GM23338 (cell line): ENCODE data around the gene SLC25A29.
"Not testable (repeated sequence)": the region's sequence is repeated elsewhere in the genome, so short reads cannot be mapped to it uniquely, and the experiment has no call there.

Source experiments
- JUNB ChIP-seq: IDR thresholded peaks from one replicate; pipeline ENCODE4 v1.6.1; 2016; ENCODE audit warnings: antibody characterized with exemption; ENCODE audit not compliant: unreplicated experiment
- POLR2AphosphoS5 ChIP-seq: IDR thresholded peaks from 2 replicates; pipeline ENCODE4 v1.6.1; 2016; ENCODE audit warnings: antibody characterized with exemption, low read depth

GRCh38 chr14:100312110-100312876 lies 6.0 kb upstream of the SLC25A29 start:
- not testable (repeated sequence) for TF ChIP-seq POLR2AphosphoS5, JUNB
